HG02938 (cell line): ENCODE measurements around the gene CYP2S1.
"Not testable (repeated sequence)": the region's sequence is repeated elsewhere in the genome, so short reads cannot be mapped to it uniquely, and the experiment has no call there.

Experiments used
- ATAC-seq: cut with Tn5 transposase; IDR thresholded peaks from one replicate; pipeline ENCODE4 v1.9.1; 2021; ENCODE audit warnings: mild to moderate bottlenecking, moderate library complexity; ENCODE audit not compliant: unreplicated experiment

CYP2S1 gene

DNA sequence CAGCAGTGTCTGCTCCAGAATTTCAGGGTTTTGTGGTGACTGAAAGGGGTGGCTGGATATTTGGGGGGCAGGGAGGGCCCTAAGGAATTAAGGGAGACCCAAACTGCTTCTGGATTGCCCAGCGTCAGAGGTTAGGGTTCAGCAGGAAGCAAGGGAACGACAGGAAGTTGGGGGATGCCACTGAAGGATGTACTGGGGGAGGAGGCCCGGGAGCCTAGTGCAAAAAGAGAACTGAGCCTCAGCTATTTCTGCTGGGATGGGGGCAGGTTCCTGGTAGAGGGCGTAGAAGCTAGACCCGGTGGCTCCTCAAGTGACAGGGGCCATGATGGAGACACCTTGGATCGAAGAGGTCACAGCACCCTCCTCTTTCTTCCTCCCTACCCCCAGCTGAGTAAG lies 1.1 kb downstream of the CYP2S1 start:
- ATAC-seq = no peak

DNA sequence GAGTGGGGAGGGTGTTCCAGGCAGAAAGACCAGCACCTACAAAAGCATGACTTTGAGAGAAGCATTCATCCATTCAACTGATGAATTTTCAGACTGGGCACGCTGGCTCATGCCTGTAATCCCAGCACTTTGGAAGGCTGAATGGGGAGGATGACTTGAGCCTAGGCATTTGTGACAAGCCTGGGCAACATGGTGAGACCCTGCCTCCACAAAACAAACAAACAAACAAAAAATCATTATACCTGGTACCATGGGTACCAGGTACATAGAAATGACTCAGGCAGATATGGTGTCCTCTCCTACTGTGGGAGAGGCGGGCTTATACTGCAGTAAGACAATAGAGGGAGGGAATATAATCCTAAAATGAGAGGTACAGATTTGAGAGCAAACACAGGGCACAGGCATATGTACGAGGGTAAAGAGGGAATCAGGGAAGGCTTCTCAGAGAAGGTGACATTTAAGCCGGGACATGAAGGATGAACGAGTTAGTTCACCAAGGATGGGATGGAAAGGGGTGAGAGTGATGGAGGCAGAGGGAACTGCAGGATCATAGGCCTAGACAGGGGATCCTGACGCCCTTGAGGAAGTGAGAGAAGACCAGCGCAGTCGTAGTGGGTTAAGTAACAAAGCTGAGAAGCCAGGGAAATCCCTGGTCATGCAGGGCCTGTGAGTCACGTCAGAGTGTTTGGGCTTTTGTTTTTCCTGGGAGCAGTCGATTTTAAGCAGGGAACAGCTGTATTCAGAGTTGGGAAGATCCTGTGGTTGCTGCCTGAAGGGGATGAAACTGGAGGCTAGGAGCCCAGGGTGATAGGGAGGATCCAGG lies 2.9 kb downstream of the CYP2S1 start:
- no peak for ATAC-seq

DNA sequence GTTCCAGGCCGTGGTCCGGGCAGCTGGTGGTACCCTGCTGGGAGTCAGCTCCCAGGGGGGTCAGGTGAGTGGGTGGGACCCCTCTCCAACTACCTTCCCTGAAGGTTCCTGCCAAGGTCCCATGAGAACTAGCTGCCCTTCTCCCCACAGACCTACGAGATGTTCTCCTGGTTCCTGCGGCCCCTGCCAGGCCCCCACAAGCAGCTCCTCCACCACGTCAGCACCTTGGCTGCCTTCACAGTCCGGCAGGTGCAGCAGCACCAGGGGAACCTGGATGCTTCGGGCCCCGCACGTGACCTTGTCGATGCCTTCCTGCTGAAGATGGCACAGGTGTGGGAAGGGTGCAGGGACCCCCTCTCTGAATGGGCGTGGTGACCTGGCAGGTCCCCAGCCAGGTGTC lies 5.5 kb downstream of the CYP2S1 start:
- no peak for ATAC-seq

DNA sequence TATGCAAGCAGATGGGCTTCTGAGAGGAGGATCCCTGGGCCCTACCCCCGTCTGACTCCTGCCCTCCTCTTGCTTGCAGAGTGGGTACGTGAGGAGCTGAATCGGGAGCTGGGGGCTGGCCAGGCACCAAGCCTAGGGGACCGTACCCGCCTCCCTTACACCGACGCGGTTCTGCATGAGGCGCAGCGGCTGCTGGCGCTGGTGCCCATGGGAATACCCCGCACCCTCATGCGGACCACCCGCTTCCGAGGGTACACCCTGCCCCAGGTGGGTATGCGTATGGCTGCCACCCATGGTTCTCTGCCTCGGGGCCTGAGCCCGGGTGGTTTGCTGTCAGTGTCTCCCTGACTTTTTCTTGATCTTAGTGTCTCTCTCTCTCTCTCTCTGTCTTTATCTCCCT lies 10.4 kb downstream of the CYP2S1 start:
- ATAC-seq = no peak

DNA sequence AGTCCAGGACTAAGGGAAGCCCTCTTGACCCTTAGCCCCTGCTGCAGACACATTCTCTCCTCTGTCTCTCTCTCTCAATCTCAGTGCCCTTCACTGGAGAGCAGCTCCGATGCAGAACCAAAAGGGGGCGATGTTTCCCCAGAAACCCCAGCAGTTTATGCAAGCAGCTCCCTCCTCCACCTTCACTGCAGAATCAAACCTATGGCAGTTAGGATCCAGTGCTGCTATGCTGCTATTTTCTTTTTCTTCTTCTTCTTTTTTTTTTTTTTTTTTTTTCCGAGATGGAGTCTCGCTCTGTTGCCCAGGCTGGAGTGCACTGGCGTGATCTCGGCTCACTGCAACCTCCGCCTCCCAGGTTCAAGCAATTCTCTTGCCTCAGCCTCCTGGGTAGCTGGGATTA lies 11.3 kb downstream of the CYP2S1 start:
- not testable (repeated sequence) for ATAC-seq

DNA sequence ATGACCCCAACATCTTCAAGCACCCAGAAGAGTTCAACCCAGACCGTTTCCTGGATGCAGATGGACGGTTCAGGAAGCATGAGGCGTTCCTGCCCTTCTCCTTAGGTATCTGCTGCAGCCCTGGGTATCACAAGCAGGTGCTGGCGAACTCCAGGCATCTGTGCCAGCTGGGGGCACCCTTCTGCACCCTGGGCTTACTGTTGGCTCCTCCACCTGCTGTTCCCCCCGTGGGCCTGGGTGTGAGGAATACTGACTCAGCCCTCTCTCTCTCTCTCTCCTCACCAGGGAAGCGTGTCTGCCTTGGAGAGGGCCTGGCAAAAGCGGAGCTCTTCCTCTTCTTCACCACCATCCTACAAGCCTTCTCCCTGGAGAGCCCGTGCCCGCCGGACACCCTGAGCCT lies 13.0 kb downstream of the CYP2S1 start:
- ATAC-seq = no peak

DNA sequence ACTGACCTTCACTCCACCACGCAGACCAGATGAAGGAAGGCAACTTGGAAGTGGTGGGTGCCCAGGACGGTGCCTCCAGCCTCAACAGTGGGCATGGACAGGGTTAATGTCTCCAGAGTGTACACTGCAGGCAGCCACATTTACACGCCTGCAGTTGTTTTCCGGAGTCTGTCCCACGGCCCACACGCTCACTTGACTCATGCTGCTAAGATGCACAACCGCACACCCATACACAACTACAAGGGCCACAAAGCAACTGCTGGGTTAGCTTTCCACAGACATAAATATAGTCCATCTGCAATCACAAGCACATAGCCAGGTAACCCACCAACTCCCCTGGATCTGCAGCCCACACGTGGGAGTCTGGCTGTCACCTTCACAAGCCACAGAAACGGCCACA lies 13.4 kb downstream of the CYP2S1 start:
- ATAC-seq = no peak

DNA sequence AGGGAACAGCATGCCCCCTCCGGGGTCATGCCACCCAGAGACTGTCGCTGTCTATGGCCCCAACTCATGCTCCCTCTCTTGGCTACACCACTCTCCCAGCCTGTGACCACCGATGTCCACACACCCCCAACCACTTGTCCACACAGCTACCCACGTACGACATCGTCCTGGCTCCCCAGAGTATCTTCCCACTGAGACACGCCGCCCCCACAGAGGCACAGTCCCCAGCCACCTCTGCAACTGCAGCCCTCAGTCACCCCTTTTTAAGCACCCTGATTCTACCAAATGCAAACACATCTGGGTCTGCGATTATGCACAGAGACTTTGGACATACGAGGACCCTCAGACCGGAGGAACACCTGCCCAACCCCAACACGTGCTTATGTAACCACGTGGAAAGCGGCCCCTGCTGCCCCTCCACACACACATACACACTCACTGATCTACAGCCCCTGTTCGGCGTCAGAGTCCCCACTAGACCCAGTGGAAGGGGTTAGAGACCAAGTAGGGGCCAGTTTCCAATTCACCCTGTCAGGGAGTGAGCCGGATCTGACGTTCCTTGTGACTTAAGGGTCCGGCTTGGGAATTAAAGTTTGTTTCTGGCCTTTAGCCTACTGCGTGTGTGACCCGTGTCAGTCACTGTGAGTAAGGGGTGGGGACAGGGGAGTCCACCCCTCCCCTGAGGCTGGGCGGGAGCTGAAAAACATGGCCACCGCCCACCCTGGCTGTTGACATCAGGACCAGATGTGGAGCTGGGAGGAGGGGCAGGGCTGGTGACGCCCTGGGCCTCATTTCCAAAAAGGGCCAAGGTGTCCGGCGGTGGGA lies 14.1 kb downstream of the CYP2S1 start:
- no peak for ATAC-seq

DNA sequence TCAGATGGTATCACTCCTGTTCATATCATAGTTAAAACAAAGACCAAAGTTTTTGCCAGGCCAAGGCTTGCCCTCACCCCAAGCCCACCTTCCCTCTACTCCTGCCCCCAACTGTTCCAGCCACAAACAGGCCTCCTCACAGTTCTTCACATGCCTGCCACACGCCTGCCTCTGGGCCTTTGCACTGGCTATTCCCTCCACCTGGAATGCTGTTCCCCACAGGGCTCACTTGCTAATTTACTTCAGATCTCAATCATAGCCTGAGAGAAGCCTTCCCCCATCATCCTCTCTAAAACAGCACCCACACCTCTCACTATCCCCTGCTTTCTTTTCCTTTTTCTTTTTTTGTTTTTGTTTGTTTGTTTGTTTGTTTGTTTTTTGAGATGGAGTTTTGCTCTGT lies 21.1 kb downstream of the CYP2S1 start:
- no peak for ATAC-seq

DNA sequence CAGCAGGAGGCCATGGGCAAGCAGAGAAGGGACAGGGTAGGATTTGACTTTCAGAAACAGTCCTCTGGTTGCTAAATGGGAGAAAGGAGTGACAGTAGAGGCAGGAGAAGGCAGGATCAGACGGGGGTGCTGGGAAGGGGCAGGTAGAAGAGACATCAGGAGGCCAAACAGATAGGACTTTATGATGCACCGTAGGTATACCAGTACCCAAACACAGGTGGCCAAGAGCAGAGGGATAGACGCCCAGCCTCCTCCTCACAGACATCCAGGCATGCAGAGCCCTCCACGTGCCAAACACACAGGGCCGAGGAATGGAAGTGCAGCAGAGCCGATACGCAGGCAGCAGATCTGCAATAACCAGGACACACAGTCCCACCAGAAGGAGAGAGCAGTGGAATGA lies 24.7 kb downstream of the CYP2S1 start:
- no peak for ATAC-seq

DNA sequence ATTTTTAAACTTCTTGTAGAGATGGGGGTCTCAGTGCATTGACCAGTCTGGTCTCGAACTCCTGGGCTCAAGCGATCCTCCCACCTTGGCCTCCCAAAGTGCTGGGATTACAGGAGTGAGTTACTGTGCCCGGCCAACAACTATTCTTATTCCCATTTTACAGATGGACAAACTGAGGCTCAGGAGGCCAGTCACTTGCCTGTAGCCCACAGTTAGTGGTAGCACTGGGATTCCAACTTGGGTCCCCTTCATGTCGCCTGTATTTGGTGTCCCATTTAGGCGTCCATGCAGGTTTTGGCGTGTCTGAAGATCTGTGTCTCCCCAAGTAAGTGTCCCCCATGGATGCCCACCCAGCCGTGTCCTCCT lies 25.2 kb downstream of the CYP2S1 start:
- ATAC-seq = no peak

DNA sequence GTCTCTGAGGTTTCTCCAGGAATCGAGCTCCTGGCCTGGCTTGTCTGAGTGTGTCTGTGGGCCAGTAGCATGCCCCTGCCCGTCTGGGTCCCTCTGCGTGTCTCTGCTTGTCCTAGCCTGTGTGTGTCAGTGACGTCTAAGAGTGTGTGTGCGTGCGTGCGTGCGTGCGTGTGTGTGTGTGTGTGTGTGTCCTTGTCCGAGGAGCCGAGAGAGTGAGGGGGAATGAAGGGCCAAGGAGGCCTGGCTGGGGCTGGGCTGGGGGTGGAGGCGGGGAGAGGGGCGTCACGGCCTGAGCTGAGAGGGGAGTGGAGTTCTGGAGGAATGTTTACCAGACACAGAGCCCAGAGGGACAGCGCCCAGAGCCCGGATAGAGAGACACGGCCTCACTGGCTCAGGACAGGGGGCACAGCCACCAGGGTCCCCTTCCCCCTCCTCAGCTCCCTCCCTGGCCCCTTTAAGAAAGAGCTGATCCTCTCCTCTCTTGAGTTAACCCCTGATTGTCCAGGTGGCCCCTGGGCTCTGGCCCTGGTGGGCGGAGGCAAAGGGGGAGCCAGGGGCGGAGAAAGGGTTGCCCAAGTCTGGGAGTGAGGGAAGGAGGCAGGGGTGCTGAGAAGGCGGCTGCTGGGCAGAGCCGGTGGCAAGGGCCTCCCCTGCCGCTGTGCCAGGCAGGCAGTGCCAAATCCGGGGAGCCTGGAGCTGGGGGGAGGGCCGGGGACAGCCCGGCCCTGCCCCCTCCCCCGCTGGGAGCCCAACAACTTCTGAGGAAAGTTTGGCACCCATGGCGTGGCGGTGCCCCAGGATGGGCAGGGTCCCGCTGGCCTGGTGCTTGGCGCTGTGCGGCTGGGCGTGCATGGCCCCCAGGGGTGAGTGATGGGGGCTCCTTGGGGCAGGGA lies 25.8 kb downstream of the CYP2S1 start, which contains the start of gene AXL:
AXL (plus strand) TSS at position 609 of the 893 bp plus-strand sequence; CDS start at position 779, 170 bp downstream.
- no peak for ATAC-seq

DNA sequence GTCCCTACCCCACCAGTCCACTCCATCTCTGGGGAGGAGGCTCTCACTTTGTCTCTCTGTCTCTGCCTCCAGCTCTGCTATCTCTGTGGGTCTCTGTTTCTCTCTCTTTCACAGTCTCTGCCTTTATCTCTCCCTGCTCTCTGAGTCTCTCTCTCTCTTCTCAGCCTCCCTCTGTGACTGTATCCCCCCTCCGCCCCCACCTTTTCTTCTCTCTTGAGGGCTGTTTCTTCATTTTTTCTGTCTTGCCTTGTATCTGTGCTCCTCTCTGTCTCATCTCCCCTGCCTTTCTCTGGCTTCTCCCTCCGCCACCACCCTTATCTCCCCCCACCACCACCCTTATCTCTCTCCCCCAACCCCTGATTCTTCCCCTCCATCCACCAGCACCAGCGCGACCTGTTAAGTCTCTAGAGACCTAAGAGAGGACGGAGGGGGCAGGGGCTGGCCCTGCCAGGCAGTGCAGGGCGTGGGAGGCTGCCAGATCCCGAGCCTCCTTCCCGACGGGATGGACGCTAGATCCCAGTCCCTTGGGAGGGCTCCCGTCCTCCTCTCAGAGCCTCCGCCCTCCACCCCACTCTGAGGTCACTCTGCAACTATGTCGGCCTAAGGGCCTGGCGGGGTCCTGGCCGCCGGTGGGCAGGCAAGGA lies 27.0 kb downstream of the CYP2S1 start:
- no peak for ATAC-seq

DNA sequence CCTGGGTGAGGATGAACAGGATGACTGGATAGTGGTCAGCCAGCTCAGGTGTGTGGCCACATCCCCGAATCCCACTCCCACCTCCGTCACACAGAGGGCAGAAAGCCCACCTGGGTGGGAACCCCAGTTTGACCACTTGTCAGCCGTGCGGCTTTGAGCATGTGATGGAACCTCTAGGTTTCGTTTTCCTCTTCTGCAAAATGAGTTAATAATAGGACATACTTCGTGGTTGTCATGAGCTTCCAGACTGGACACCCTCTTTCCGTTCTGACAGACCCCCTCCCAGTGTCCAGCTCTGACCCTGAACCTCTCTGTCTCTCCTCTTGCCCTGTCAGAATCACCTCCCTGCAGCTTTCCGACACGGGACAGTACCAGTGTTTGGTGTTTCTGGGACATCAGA lies 27.8 kb downstream of the CYP2S1 start:
- no peak for ATAC-seq

DNA sequence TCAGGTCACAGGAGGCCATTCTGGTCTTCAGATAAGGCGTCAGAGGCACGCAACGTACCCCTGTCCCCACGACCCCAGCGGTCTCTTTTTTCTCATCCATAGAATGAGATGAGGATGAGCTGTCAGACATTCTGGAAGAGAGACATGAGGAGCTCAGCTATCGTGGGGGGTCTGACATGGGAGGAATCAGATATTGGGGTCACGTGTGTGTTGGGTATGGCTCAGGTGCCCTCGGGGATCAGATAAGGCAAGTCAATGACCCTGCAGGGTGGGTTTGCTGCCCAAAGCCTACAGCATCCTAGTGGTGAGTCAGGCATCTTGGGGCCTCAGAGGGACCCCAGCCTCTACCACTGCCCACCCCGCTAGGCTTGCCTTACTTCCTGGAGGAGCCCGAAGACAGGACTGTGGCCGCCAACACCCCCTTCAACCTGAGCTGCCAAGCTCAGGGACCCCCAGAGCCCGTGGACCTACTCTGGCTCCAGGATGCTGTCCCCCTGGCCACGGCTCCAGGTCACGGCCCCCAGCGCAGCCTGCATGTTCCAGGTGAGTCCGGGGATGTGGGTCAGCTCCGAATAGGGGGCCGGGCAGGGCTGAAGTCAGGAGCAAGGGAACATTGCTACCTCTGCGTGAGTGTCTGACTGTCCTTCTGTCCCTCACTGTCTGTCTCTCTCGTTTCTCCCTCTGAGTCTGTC lies 28.6 kb downstream of the CYP2S1 start:
- no peak for ATAC-seq

DNA sequence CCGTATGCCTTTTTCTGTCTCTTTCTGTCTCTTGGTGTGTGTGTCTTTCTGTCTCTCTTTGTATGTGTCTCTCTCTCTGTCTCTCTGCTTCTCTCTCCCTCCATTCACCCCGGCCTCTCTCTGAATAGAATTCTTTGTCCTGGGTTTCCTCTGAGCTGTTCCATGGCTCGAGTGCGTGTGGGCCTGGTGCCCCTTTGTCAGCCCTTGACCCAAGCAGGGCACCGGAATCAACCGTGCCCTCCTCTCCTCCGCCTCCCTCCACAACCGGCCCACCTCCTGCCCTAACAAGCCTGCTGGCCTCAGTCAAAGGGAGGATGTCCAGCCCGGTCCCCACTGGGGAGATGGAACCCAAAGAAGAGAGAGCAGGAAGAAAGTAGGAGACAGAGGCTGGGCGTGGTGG lies 29.2 kb downstream of the CYP2S1 start:
- no peak for ATAC-seq

DNA sequence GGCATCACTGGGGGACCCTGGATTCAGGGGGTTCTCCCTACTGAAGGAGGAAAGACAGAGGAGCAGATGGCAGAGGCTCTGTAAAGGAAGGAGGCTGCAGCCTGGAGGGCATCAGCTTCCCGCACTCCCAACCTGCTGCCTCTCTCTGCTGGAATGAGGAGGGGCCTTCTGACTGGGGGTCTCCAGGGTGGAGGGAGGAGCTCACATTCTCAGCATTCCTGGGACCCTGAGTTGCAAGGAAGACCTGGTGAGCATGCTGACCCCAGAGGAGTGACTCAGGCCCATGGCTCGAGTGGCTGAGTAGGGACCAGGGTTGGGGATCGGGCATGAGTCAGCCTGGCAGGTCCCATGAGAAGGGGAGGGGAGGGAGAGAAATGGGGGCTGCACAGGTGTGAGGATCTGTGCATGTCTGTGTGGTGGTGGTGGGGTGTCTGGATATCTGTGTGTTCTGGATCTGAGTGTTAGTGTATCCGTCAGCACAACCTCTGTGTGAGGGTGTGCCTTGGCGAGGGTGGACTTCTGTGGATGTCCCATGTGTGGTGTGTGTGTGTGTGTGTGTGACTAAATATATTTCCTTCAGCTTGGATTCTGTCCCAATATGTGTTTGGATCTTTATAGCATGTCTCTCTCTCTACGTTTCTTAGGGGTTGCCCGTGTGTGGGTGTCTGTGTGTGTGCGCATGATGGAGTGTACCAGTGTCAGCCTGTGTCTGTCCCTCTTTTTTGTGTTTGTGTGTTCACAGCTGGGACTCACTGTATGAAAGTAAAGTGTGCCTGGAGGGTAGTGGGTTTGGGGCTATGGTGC lies 30.6 kb downstream of the CYP2S1 start:
- no peak for ATAC-seq

DNA sequence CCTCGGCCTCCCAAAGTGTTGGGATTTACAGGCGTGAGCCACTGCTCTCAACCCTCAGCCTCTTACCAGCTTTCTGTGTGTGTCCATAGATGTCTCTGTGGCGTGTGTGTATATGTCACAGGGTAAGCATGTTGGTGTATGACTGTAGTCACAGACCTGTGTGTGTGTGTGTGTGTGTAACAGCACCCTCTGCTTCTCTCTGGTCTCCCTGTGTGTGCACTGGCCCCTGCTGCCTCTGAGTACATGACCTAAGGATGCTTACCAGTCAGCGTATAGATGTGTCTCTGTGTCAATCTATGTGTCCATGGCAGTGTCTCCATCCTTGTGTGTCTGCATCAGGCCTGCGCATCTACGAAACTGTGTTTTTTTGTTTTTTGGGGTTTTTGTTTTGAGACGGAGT lies 31.6 kb downstream of the CYP2S1 start:
- no peak for ATAC-seq
